Neural cell (in vitro differentiated cells): ENCODE data around the gene TARS3.
"Not testable (repeated sequence)": the region's sequence is repeated elsewhere in the genome, so short reads cannot be mapped to it uniquely, and the experiment has no call there.

Experiments used
- MXI1 ChIP-seq: fragments of 450-650 bp; conservative IDR thresholded peaks from 2 replicates; pipeline ENCODE4 v1.6.1; 2014; ENCODE audit warnings: antibody characterized with exemption, mild to moderate bottlenecking; ENCODE audit not compliant: poor library complexity, severe bottlenecking
- RAD21 ChIP-seq: fragments of 450-650 bp; conservative IDR thresholded peaks from 2 replicates; pipeline ENCODE4 v1.6.1; 2014; ENCODE audit warnings: antibody characterized with exemption, mild to moderate bottlenecking, moderate library complexity
- SMC3 ChIP-seq: fragments of 450-650 bp; conservative IDR thresholded peaks from 2 replicates; pipeline ENCODE4 v1.6.1; 2014; ENCODE audit warnings: antibody characterized with exemption, mild to moderate bottlenecking, moderate library complexity; ENCODE audit not compliant: poor library complexity
- TF ChIP-seq, protein P1 (sequence below): fragments of 450-650 bp; IDR thresholded peaks from 2 replicates; pipeline ENCODE4 v1.5.1; 2014; ENCODE audit warnings: antibody characterized with exemption, mild to moderate bottlenecking, moderate library complexity; ENCODE audit not compliant: poor library complexity, severe bottlenecking

DNA sequence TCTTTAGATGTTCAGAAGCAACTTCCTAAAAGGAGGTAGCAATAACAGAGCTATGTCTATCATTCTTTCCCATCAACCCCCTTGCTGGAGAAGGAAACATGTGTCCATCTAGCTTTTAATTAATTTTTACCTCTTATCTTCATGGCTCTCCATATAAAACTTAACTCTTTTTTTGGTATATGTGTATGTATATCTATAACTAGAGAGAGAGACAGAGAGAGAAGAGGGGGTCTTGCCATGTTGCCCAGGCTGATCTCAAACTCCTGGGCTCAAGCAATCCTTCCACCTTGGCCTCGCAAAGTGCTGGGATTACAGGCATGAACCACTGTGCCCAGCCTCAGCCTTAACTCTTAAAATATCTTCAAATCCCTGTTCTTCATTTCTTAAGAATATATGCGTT, 10.6 kb upstream of the TARS3 start:
- not testable (repeated sequence) for TF ChIP-seq MXI1, SMC3, RAD21
- TF ChIP-seq, protein P1, sequence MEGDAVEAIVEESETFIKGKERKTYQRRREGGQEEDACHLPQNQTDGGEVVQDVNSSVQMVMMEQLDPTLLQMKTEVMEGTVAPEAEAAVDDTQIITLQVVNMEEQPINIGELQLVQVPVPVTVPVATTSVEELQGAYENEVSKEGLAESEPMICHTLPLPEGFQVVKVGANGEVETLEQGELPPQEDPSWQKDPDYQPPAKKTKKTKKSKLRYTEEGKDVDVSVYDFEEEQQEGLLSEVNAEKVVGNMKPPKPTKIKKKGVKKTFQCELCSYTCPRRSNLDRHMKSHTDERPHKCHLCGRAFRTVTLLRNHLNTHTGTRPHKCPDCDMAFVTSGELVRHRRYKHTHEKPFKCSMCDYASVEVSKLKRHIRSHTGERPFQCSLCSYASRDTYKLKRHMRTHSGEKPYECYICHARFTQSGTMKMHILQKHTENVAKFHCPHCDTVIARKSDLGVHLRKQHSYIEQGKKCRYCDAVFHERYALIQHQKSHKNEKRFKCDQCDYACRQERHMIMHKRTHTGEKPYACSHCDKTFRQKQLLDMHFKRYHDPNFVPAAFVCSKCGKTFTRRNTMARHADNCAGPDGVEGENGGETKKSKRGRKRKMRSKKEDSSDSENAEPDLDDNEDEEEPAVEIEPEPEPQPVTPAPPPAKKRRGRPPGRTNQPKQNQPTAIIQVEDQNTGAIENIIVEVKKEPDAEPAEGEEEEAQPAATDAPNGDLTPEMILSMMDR, result not testable (repeated sequence)
